ENCODE results near the gene ALPK1. TPM values are rescaled to one million over a fixed set of nuclear protein-coding genes. Genes with fewer than 3 reads are reported as not detected.
A peak's percentile ranks its signal among the peaks of the same experiment; 100 is the strongest.

Gene ALPK1
- total RNA-seq, 2 experiments from 2014 or later, result 33.7 to 51.1 TPM

- H3K4me2 ChIP-seq (ENCODE audit: low read length), result no peak overlapping the region
- ChIA-PET POLR2A (no interaction called here), CTCF (ENCODE audit: unreplicated experiment) (no interaction called here)
- TF ChIP-seq EZH2phosphoT487 (IDR thresholded peaks at IDR 0.05; ENCODE audit: borderline replicate concordance, low read depth, low read length), result no peak
- TF ChIP-seq CTCF (conservative IDR thresholded peaks at IDR 0.05; ENCODE audit: low read length), result no peak
- TSS peak; percentile 17 for BruUV-seq (replicated peaks)
- no peaks in the 10 kb centered on the region for H4K20me1 ChIP-seq (ENCODE audit: insufficient read depth, low read length)
- H3K79me2 ChIP-seq (ENCODE audit: insufficient read depth, low read depth, low read length), result 0 out of 2 replicates have a peak, but pooled peaks cover 3% of the 10 kb centered on the region
- no peaks in the 10 kb centered on the region for H3K9me2 ChIP-seq (ENCODE audit: insufficient read depth, low read length)
- H3K27ac ChIP-seq (ENCODE audit: low read depth, low read length, poor library complexity, severe bottlenecking), result no peak overlapping the region
- no peak overlapping the region for H2AFZ ChIP-seq (ENCODE audit: low read length)
- H3K9me3 ChIP-seq (ENCODE audit: low read length), result no peaks in the 10 kb centered on the region
- H3K36me3 ChIP-seq (ENCODE audit: insufficient read depth, low read length), result peaks cover 18% of the 10 kb centered on the region
- H3K4me3 ChIP-seq (ENCODE audit: low read depth, low read length, poor library complexity, severe bottlenecking), result no peak overlapping the region
- intact Hi-C loops (cut with micrococcal nuclease; ENCODE audit: unreplicated experiment), result no loop called here
- peaks cover 22% of the 10 kb centered on the region for H3K4me1 ChIP-seq (ENCODE audit: insufficient read depth, low read length, poor library complexity, severe bottlenecking)
- no peak for DNase-seq (ENCODE audit: low spot score)
These were observed 19.2 kb downstream of the ALPK1 start for GRCh38 chr4:112316360-112316759.

- no TSS peak for BruUV-seq (replicated peaks)
- H3K9me2 ChIP-seq (ENCODE audit: insufficient read depth, low read length), result no peaks in the 10 kb centered on the region
These were observed 21.3 kb downstream of the ALPK1 start for GRCh38 chr4:112318239-112319142.

More at GRCh38 chr4:112318239-112319142, 21.3 kb downstream of the ALPK1 start:
- no peaks in the 10 kb centered on the region for H4K20me1 ChIP-seq (ENCODE audit: insufficient read depth, low read length)
- H3K79me2 ChIP-seq (ENCODE audit: insufficient read depth, low read depth, low read length), result 0 out of 2 replicates have a peak, but pooled peaks cover 6% of the 10 kb centered on the region
- DNase-seq (ENCODE audit: low spot score), result no peak
- ChIA-PET POLR2A (interaction anchor here (1.0 kb wide), 1 partner anchor 9 kb away, joined by 3 read pairs; no protein-coding TSS in a partner anchor), CTCF (ENCODE audit: unreplicated experiment) (no interaction called here)
- intact Hi-C loops (cut with micrococcal nuclease; ENCODE audit: unreplicated experiment), result no loop called here
- TF ChIP-seq CTCF (conservative IDR thresholded peaks at IDR 0.05; ENCODE audit: low read length) (no peak), EZH2phosphoT487 (IDR thresholded peaks at IDR 0.05; ENCODE audit: borderline replicate concordance, low read depth, low read length) (no peak)
- no peaks in the 10 kb centered on the region for H3K9me3 ChIP-seq (ENCODE audit: low read length)
- no peak overlapping the region for H3K4me3 ChIP-seq (ENCODE audit: low read depth, low read length, poor library complexity, severe bottlenecking)
- H3K27ac ChIP-seq (ENCODE audit: low read depth, low read length, poor library complexity, severe bottlenecking), result no peak overlapping the region
- H2AFZ ChIP-seq (ENCODE audit: low read length), result no peak overlapping the region
- H3K4me2 ChIP-seq (ENCODE audit: low read length), result no peak overlapping the region
- peaks cover 18% of the 10 kb centered on the region for H3K36me3 ChIP-seq (ENCODE audit: insufficient read depth, low read length)
- H3K4me1 ChIP-seq (ENCODE audit: insufficient read depth, low read length, poor library complexity, severe bottlenecking), result peaks cover 8% of the 10 kb centered on the region
